GM21367 (cell line): ENCODE results near the gene PTF1A.

Source experiments
- ATAC-seq: cut with Tn5 transposase; IDR thresholded peaks from one replicate; pipeline ENCODE4 v1.9.1; 2021; ENCODE audit not compliant: unreplicated experiment

Gene PTF1A, protein sequence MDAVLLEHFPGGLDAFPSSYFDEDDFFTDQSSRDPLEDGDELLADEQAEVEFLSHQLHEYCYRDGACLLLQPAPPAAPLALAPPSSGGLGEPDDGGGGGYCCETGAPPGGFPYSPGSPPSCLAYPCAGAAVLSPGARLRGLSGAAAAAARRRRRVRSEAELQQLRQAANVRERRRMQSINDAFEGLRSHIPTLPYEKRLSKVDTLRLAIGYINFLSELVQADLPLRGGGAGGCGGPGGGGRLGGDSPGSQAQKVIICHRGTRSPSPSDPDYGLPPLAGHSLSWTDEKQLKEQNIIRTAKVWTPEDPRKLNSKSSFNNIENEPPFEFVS

DNA sequence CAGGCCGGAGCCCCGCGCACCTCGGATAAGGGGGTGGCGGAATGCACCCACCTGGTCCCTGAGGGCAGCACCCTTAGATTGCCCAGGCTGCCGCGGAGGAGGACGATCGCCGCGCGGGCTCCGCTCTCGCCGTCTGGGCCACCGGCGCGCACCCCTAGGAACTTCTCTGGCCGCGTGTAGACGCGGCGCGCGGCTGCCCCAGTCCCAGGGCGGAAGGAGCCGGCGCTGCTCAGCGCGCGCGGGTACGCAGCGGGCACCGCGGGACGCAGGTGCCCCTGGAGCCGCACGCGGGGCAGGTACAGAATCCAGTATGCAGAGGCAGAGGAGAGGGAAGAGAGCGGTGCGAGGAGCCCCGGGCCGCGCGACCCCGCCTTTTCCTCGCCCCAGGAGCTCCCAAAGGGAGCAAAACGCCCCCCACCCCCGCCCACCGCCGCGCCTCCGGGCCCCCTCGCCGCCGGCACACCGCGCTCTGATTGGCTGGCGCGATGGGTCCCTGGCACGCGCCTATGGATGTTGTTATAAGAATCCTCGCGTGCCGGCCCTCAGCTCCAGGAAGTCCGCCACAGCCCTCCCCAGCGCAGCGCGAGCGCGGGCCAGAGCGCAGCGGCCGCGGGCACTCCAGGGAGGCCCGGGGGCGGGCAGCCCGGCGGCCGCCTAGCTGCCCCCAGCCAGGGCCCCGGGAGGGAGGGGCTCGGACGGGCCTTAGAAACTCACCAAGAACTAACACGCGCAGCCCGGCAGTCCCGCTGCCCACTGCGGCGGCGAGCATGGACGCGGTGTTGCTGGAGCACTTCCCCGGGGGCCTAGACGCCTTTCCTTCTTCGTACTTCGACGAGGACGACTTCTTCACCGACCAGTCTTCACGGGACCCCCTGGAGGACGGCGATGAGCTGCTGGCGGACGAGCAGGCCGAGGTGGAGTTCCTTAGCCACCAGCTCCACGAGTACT, at the start of gene PTF1A:
Gene PTF1A, plus strand, starts transcription at position 549 of the 948 bp plus-strand sequence. Its CDS starts 219 bp downstream, at position 768.
- no peak for ATAC-seq

DNA sequence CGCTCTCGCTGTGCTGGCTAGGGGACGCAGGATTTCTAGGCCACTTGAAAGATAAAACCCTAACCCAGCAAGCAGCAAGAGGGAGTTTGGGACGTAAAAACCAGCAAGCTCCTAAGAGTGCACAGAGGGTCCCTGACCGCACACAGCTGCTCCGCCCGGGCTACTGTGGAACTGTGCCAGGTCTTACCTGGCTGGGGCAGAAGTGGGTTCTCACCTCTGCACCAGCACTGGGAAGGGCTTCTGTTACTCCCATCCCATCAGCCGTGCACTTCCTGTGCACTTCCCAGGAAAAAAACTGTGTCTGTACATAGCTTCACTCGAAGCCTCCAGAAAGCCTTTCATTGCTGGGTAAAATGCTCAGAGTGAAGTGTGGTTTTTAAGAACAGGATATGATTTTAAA, 45.9 kb upstream of the PTF1A start:
- ATAC-seq, result no peak

DNA sequence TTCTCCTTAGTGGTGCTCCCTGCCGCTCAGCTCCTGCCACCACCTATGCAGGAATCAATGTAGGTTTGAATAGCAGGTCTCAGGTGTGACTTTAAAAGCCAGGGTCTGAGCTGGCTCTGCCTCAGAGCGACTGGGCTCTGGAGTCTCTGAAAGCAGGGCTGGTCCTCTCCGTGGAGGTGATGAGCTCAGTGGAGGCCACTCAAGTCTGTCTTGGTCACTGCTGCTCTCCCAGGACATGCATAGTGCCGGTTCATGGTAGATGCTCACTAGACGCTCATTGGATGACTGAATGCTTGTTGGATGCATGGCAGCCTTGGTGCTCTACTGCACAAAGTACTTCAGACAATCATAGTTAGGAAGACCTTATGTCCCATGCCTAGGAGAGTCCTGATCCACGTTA, 45.1 kb upstream of the PTF1A start:
- no peak for ATAC-seq

DNA sequence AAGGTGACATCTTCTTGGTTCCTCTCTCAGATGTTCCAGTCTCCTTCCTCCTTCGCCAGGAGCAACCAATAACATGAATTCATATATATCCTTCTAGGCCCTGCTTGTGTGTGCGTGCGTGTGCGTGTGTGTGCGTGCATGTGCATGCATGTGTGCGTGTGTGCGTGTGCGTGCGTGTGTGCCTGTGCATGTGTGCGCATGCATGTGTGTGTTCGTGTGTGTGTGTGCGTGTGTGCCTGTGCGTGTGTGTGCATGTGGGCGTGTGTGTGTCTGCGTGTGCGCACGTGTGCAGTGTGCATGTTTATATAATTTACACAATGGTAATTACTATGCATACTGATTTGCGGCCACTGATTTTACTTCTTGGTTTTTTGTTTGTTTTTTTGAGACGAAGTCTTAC, 43.9 kb upstream of the PTF1A start:
- no peak for ATAC-seq

DNA sequence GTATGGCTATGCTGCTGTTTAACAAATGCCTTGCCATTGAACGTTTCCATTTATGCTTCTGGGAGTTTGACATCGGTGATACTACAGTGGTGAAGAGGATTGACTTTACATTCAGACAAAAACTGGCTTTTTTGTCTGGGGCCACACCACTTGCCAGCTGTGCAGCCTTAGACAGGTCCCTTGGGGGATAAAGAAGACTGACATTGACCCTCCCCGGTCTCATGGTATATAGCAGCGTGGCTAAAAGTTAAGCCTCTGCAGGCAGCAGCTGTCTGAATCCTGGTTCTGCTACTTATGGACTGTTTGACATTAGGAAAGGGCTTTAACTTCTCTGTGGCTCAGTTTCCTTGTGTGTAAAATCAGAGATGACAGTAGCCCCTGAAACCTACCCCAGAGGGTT, 42.0 kb upstream of the PTF1A start:
- ATAC-seq, result no peak

DNA sequence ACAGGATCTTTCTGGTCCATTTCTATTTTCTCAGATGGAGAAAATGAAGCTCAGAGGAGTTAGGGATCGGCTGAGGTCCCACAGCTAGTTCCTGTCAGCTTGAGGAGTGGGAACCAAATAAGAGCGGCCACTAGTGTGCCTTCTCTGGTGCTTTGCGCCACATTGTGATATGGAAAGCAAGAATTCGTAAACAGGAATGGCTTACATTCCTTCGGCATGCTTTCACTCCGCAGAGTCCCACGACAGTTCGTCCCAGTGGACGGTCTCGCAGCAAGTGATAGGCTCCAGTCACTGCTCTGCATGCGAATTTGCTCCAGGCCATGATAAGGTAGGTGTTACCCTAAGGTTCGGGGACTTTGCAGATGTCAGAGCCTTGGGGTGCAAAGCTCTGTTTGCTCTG, 41.5 kb upstream of the PTF1A start:
- ATAC-seq, result no peak

DNA sequence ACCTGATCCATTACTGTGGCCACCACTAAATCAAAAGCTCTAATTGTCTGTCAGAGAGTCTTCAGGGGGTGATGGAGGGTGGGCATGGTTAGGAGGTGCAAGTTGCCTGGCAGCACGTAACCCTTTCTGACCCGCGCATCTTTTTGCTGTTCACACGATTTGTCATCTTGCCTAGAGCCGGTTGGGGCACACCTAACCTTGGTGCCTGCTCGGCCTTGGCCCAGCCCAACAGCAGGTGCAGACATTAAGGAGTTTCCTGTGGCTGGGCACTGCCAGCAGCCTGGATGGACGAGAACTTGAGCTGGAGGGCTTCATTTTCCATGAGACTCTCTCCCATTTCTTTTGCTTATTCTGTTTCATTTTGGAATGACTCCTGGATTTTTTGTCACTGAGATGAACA, 41.0 kb upstream of the PTF1A start:
- no peak for ATAC-seq

DNA sequence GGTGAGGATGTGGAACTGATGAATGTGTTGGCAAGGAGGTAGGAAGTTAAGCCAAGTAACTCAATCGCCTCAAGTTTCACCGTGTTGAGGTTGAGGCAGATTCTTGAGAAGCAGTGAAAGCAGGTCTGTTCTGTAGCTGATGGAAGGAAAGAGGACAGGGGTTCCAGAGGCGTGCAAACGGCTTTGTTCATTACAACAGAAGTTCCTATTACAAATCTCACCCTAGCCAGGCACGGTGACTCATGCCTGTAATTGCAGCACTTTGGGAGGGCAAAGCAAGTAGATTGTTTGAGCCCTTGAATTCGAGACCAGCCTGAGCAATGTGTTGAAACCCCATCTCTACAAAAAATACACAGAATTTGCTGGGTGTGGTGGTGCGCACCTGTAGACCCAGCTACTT, 36.9 kb upstream of the PTF1A start:
- ATAC-seq, result no peak

DNA sequence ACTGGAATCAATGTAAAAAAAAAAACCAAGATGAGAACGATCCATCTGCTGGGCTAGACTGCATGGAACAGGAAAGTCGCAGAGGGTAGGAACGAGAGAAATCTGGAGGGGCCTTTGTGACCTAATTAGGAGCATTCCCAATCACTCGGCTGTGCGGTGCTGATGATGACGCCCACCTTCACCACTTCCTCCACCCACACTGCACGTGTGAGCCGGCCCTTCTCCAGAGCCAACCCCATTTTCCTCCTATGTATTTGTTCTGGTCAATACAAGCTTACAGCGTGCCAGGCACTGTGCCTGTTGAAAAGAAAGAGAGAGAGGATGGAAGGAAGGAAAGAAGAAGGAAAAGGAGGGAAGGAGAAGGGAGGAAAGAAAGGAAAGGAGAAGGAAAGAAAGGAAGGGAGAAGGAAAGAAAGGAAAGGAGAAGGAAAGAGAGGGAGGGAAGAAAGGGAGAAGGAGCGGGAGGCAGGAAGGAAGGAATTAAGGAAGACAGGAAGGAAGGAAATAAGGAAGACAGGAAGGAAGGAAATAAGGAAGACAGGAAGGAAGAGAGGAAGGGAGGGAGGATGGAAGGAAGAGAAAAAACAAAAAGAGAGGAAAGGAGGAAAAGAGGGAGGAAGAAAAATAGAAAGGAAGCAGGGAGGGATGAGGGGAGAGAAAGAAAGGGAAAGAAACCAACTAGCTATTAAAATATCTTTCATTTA, 35.5 kb upstream of the PTF1A start:
- ATAC-seq, result no peak

DNA sequence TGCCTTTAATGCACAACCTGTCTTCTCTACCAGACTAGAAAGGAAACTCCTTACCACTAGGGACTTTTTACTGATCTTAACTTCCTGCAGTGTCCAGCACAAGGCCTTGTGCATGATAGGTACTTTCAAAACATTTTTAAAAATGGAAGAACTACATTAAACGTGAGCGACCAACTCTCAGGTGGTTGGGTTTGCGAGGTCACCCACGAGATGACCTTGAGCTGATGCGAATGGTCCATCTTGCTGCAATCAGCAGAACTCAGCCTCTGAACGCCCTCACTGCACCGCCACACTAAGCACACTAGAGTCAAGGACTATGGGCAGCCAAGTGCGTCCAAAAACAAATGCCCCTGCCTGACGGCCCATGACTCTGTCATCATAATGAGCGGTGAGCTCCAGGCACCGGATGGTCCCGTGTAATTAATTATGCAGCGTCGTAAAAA, 34.9 kb upstream of the PTF1A start:
- no peak for ATAC-seq

DNA sequence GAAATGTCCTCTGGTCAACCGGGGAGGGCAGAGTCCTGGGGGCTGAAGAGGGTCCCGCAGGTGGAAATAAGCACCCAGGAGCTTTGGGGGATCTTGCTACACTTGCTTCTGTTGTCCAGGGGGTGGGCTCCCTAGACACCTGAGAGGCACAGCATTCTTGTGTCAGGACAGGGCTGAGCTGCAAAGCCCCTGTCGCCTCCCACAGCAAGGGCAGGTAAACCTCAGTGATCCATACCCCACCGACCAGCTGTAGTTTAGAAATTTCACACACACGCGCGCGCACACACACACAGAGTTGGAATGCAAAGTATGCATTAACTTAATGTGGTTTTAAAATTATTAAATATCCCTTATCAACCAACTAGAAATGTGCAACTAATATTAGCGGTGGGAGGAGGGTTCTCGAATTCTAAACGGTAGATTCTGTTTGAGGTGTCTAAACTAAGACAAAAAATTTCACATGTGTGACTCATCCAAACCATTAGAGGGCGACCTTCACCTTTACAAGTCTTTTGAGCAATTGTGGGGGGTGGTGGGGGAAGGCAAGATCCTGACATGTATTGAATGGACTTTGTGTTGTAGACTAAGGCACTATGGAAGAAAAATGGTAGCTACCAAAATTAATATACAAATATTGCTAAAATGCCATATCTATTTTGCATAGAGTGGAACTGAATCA, 34.3 kb upstream of the PTF1A start:
- ATAC-seq, result peak; percentile 54

DNA sequence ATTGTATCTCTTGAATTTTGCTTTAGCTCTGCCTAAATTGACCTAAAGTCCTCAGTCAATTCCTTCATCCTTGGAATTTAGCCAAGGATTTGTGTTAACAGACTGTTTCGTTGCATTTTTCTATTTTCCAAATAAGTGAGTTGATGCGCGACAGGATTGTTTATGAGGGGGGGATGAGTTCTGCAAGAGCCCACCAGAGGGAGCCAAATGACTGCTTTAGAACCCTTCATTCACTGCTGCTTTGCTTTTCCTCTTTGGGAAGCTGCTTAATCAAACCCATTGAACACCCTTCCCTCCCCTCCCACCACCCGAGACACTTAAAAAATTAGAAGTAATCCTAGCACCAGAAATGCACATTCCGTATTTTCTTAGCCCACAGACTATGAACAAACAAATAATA, 33.7 kb upstream of the PTF1A start:
- ATAC-seq, result peak; percentile 81

DNA sequence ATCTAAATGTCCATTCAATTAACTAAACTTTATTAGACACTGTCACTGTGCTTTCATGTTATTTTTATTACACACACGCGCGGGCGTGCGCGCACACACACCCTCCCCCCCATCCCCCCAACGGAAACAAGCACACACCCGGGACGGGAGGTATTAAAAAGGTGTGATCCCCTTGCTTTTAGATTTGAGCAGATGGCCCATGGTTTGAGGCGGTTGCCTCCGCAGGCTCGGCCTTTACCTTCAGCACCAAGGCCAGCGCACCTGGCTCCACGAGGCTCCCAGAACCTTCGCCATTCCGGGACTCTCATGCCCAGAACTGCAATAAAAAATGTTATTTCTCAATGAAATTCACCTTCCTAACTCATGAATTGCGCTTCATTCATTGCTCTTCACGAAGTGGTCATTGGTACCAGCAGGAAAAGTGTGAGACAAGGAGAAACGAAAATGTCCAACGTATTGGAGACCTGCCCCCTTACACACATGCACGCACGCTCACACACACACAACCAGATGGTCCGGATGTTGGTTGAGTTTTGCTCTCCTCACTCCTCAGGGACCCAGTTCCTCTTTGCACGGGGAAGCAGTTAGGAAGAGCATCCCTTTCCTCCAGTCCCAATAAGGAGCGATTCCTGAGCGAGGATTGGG, 20.8 kb upstream of the PTF1A start:
- ATAC-seq, result no peak

DNA sequence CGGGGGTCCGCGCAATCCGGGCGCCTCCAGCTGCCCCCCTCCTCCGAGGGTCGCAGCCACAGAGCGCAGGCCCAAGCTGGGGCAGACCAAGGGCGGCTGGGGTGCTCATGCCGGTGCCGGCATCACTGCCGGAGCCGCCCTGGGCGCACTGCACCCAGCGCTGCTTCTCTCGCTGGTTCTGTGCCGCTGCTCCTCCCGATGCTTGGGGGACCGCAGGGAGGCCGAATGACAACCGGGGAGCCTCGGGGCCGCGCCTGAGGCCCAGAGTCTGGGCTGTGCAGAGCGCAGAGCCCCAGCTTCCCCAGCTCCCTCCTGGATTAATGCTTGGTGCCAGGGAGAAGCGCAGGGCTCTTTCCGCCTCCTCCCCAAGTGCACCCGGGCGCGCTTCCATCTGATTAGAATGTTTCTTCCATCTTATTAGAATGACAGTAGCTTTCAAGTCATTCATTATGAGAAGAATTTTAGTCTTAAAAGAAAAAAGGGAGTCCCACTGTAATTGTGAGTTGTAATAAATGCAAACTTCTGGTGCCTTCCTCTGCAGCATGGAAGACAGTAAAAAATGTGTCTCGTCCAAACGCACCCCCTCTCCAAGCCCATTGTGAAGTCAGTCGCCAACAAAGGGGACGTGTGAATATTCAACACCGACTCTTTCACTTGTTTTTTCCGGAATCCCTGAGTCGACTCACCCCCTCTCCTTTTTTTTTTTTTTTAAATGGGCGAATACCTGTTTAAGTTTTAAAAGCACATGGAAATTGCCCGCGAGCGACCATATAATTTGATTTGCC, 19.5 kb upstream of the PTF1A start:
- no peak for ATAC-seq

DNA sequence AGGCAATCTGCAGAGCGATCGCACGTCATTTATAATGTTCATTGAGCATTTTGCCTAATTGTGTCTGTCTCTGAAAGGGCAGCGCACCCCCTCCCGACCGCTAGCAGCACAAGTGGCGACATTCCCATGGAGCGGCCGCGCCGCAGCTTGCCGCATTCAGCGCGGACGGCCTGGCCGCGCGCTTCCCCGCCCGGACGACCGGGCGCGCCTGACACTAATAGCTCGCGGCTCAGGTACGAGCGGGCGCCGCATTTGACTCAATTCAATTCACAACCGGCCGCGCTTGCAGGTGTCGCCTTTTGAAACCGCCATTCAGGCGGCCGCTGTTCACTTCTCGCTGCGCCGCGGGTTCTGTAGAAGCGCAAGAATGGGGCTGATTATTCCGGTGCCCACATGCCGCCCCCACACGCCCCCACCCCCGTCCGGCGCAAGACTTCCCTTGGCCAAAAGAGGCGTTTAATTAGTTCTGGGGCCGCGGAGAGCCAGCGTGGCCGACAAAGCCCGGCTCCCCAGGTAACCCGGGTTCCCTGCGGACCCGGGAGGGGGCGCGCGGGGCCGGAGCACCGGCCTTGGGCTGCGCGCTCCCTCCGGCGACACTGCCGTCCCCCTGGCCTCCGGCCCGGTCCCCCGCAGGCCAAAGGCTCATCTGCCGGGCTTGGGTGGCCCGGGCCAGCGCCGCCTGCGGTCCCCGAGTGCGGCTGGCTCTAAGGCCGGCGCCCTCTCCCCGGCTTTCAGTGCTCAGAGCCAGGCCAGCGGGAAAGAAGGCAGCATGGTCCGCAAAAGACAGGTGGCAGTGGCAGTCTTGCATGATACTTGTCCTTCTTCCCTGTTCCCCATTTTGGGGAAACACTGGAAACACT, 18.7 kb upstream of the PTF1A start:
- ATAC-seq, result no peak

DNA sequence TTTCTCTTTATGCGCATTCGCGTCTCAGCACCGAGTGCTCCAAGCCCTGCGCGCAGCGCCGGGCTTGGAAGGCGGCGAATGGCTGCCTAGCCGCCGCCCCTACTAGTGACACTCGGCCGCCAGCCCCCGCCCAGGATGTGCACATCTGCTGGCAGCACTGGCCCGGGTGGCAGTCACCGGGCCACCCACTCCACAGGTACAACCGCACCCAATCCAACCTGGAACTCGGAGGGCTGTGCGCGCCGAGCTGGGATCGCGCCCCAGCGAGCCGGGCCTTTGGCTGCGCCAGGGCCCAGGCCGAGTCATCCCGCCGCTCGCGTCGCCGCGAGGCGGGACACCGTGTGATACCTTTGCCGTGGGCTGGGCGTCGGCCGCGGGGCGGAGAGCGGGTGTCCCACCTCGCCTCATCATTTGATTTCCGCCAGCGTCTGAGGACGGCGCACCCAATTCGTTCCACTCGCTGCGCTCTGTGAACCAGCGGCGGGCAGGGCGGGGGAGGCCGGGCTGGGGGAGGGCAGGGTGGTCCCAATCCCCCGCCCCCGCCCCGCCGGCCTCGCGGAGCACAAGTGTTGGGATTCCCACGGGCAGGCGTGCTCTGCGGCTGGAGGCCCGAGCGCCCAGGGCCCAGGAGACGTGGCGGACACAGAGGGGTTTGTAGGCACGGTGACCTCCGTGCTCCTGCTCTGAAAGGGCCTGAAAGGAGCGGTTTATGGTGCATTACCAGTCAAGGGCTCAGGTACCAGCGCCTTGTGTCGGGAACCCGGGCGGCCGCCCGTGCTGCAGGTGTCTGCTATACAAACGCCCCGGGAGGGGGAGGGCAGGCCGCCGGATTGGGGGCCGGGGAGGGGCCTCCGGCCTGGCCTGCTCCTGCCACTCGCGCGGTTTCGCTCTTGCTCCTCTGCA, 17.8 kb upstream of the PTF1A start:
- no peak for ATAC-seq

DNA sequence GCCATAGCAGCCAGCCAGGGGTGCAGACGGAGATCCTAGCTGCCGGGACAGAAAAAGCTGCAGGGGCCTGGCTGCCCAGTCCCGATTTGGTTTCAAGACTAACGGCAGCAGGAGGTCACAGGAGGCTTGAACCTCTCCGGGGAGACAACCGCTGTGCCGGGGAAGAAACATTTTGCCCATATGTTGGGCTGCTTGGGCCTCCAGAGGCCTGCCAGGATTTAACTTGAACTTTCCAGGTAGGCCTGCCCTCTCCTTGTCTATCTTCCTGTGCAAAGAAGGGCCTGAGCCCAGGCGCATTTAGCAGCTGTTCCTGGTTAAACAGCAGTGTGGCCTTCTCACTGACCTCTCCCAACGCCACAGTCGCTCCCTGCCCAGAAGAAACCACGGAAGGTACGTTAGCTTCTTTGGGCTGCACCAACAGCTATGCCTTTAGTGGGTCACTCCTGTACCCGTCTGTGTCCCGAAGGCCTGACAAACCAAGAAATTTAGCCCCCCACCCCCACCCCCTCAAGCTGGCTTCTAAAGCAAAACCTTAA, 17.1 kb upstream of the PTF1A start:
- ATAC-seq, result no peak
